WERI-Rb-1 (cell line): ENCODE measurements around the gene IFNK.
A peak's percentile ranks its signal among the peaks of the same experiment; 100 is the strongest.

Experiments
- DNase-seq: peaks from one replicate; pipeline ENCODE4 v3.0.0-alpha.2; 2020
- H3K27ac ChIP-seq: fragments of 250-450 bp; sonication (Bioruptor Pico); 2 replicates; pipeline ENCODE4 v1.5.1; 2020; ENCODE audit warnings: mild to moderate bottlenecking, moderate library complexity
- H3K27me3 ChIP-seq: fragments of 250-450 bp; sonication (Bioruptor Pico); 2 replicates; pipeline ENCODE4 v1.5.1; 2021; ENCODE audit warnings: mild to moderate bottlenecking, low read depth, moderate library complexity; ENCODE audit not compliant: insufficient read depth, severe bottlenecking
- H3K36me3 ChIP-seq: fragments of 250-450 bp; sonication (Bioruptor Pico); 2 replicates; pipeline ENCODE4 v1.5.1; 2020; ENCODE audit warnings: mild to moderate bottlenecking, moderate library complexity
- H3K4me3 ChIP-seq: 2 replicates; pipeline ENCODE4 v1.5.1; 2011; ENCODE audit warnings: low read depth, mild to moderate bottlenecking, control low read depth, low read length
- H3K9me3 ChIP-seq: fragments of 250-450 bp; sonication (Bioruptor Pico); 2 replicates; pipeline ENCODE4 v1.5.1; 2021; ENCODE audit warnings: mild to moderate bottlenecking, moderate library complexity; ENCODE audit not compliant: severe bottlenecking
- CTCF ChIP-seq: IDR thresholded peaks from 2 replicates; pipeline ENCODE4 v1.5.1; 2011; ENCODE audit warnings: low read depth, mild to moderate bottlenecking, control low read depth, inconsistent platforms, low read length

IFNK gene

GRCh38 chr9:27528886-27529315, 4.8 kb downstream of the IFNK start:
- H3K9me3 ChIP-seq: no peaks in the 10 kb centered on the region
- no peaks in the 10 kb centered on the region for H3K27me3 ChIP-seq
- H3K4me3 ChIP-seq: peak overlapping the region; percentile 71
- TF ChIP-seq CTCF: no peak
- no peaks in the 10 kb centered on the region for H3K36me3 ChIP-seq
- peak; percentile 30 for DNase-seq
- H3K27ac ChIP-seq: no peak overlapping the region

DNA sequence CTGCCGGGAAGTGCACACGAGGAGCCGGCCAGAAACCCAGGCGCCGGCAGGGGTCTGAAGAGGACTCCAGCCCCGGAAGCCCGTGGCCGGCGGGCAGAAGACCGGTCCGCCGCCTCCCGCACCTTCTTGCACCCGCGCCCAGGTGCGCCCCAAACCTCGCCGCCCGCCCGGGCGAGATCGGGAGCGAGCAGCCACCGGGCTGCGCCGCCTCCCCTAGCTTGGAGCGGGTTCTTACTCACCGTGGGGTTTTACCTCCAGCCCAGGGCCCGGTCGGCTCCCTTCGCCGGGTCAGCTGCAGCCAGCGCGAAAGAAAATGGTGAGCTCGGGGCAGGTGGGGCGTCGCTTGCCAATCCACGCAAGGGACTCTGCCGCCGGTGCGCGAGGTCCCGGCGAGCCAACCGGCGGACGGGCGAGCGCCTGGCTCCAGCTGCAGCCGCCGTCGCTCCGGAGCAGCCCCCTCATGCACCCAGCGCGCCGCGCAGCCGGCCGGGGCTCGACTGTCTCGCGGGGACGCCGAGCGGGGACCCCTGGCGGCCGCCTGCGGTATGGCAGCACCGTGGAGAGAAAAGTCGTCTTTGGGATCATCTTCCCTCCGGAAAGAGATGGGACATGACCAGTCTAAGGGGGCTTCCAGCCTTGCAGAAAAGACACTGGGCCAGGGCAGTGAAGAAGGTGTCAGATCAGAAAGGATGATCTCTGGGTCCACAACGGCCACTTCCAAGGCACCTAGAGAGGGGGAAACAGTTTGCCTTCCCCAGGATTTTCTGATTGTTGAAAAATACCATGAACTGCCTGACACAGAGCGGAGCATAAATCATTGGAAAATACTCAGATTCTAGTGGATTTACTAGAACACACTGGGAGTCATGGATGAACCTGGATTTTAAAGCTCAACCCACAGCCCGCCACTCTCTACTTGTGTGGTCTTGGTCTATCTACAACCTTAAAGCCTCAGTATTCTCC, 5.5 kb downstream of the IFNK start, which contains the start of gene MOB3B:
Gene MOB3B, minus strand, starts transcription at position 499 of the 963 bp plus-strand sequence. CDS start 74,264 bp downstream, outside the sequence.
- peak; percentile 86 for TF ChIP-seq CTCF
- DNase-seq: peak; percentile 79
- H3K36me3 ChIP-seq: no peaks in the 10 kb centered on the region
- H3K4me3 ChIP-seq: peak within 1 kb of the TSS; percentile 71
- no peaks in the 10 kb centered on the region for H3K9me3 ChIP-seq
- no peak within 1 kb of the TSS for H3K27ac ChIP-seq
- no peaks in the 10 kb centered on the region for H3K27me3 ChIP-seq

DNA sequence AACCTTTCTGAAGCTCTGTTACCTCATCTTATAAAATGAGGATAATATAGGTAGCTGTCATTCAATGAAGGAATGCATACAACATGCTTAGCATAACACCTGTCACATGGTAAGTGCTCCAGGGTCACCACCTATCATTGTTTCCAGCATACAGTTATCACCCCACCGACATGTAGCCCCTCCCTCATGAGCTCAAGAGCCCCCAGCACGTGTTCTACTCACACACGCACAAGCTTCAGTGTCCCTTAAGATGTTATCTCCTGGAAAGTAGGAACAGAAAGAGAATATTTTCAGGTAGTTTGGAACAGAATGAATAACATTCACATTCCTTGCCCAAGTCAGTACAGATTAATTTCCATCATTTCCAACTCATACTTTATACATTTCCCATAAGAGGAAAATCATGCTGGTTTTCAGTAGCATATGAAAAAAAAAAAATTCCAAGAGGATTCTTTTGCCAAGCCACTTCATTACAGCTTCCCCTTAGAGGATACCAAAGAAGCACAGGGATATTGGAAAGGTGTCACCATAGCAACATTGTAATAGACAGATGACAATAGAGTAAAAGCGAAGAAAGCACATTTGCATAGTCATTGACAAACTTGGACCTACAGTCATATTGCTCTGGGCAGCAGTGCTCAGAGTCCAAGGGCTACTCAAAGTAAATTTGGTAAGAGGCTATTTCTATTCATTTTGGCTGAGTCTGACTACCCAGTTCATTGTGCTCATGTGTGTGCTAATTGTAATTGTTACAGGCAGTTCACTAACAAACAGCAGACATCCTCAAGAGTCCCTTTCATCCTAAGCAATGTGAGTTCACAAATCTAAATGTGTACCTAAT, 7.0 kb downstream of the IFNK start:
- Histone ChIP-seq H3K9me3 (no peaks in the 10 kb centered on the region), H3K27me3 (no peaks in the 10 kb centered on the region), H3K27ac (no peak overlapping the region), H3K36me3 (no peaks in the 10 kb centered on the region), H3K4me3 (no peak overlapping the region)
- DNase-seq: no peak
- no peak for TF ChIP-seq CTCF

- no peaks in the 10 kb centered on the region for H3K27me3 ChIP-seq
Measured at GRCh38 chr9:27532046-27532445, 8.0 kb downstream of the IFNK start.

GRCh38 chr9:27533311-27533710, 9.2 kb downstream of the IFNK start:
- H3K9me3 ChIP-seq: no peaks in the 10 kb centered on the region
- DNase-seq: no peak
- no peak for TF ChIP-seq CTCF
- no peaks in the 10 kb centered on the region for H3K27me3 ChIP-seq
- no peak overlapping the region for H3K27ac ChIP-seq
- H3K4me3 ChIP-seq: no peak overlapping the region
- no peaks in the 10 kb centered on the region for H3K36me3 ChIP-seq

More at GRCh38 chr9:27532046-27532445, 8.0 kb downstream of the IFNK start:
- no peak for TF ChIP-seq CTCF
- Histone ChIP-seq H3K9me3 (no peaks in the 10 kb centered on the region), H3K4me3 (no peak overlapping the region), H3K27ac (no peak overlapping the region), H3K36me3 (no peaks in the 10 kb centered on the region)
- no peak for DNase-seq
